Fibroblast of skin of back (primary cell): ENCODE results near the gene C4BPB.

Source experiments
- DNase-seq: peaks from one replicate; pipeline ENCODE4 v3.0.0-alpha.2; 2013

C4BPB gene

GRCh38 chr1:207084701-207085180 lies 3.9 kb upstream of the C4BPB start:
- DNase-seq, result peak; percentile 72

- no peak for DNase-seq
These were observed 2.8 kb upstream of the C4BPB start for GRCh38 chr1:207085887-207086286.

- DNase-seq, result peak; percentile 38
These were observed 499 bp upstream of the C4BPB start for GRCh38 chr1:207088161-207088560.

- no peak for DNase-seq
These were observed 1.1 kb downstream of the C4BPB start for GRCh38 chr1:207089627-207090355.

GRCh38 chr1:207091200-207091908 lies 2.7 kb downstream of the C4BPB start:
- DNase-seq, result no peak

- DNase-seq, result no peak
These were observed 5.3 kb downstream of the C4BPB start for GRCh38 chr1:207093944-207094343.

- no peak for DNase-seq
These were observed 9.2 kb downstream of the C4BPB start for GRCh38 chr1:207097871-207098324.

- no peak for DNase-seq
These were observed 13.1 kb downstream of the C4BPB start for GRCh38 chr1:207101720-207102119.

GRCh38 chr1:207102146-207102545 lies 13.5 kb downstream of the C4BPB start:
- DNase-seq, result no peak

- DNase-seq, result no peak
These were observed 14.0 kb downstream of the C4BPB start for GRCh38 chr1:207102659-207103058.

GRCh38 chr1:207103892-207104373 lies 15.3 kb downstream of the C4BPB start, which contains the start of gene C4BPA:
TSS of gene C4BPA (plus strand) at chr1:207104233. CDS start at chr1:207113026, 8,793 bp downstream.
- DNase-seq, result no peak

- no peak for DNase-seq
These were observed 20.3 kb downstream of the C4BPB start for GRCh38 chr1:207109004-207109403.

- no peak for DNase-seq
These were observed 24.1 kb downstream of the C4BPB start for GRCh38 chr1:207112616-207113296.

GRCh38 chr1:207115269-207115668 lies 26.6 kb downstream of the C4BPB start:
- no peak for DNase-seq

GRCh38 chr1:207124389-207124788 lies 35.7 kb downstream of the C4BPB start:
- no peak for DNase-seq

- DNase-seq, result no peak
These were observed 39.8 kb downstream of the C4BPB start for GRCh38 chr1:207128336-207128921.

- no peak for DNase-seq
These were observed 40.4 kb downstream of the C4BPB start for GRCh38 chr1:207129053-207129452.

- no peak for DNase-seq
These were observed 41.8 kb downstream of the C4BPB start for GRCh38 chr1:207130252-207131036.

GRCh38 chr1:207131163-207131562 lies 42.5 kb downstream of the C4BPB start:
- DNase-seq, result no peak

- no peak for DNase-seq
These were observed 45.9 kb downstream of the C4BPB start for GRCh38 chr1:207134581-207134980.

GRCh38 chr1:207139616-207140015 lies 51.0 kb downstream of the C4BPB start:
- DNase-seq, result no peak

- DNase-seq, result no peak
These were observed 51.9 kb downstream of the C4BPB start for GRCh38 chr1:207140536-207140935.
